IMR-90 (cell line): ENCODE data around the gene ST3GAL3. TPM values are rescaled to one million over a fixed set of nuclear protein-coding genes. Genes with fewer than 3 reads are reported as not detected.

ENCODE experiments used
- ATAC-seq: fragments of 200-7000 bp; cut with Tn5 transposase; 2 replicates; pipeline ENCODE4 v1.9.1; 2020; ENCODE audit warnings: low read depth, mild to moderate bottlenecking, moderate library complexity
- BruUV-seq: library from RNA; stranded (reverse); fragments of 400-500 nt; replicated peaks from 2 replicates; lab custom pipeline; 2021; lab: Mats Ljungman, UMichigan
- CTCF ChIA-PET: fragments of 300-600 bp; formaldehyde crosslinking; extraction: SDS; loops from one replicate; lab custom pipeline; 2021; ENCODE audit warnings: antibody characterized with exemption; lab: Yijun Ruan, JAX
- POLR2A ChIA-PET: fragments of 300-600 bp; sonication (Branson Sonifier 250); formaldehyde crosslinking; loops from one replicate; lab custom pipeline; 2022; ENCODE audit warnings: antibody characterized with exemption; ENCODE audit not compliant: unreplicated experiment; lab: Charles Lee
- DNase-seq: peaks from one replicate; pipeline ENCODE4 v3.0.0; 2013
- H2AFZ ChIP-seq: replicated peaks from 2 replicates; pipeline ENCODE3; 2013; ENCODE audit warnings: low read length, mild to moderate bottlenecking; ENCODE audit not compliant: poor library complexity
- H2AK5ac ChIP-seq: 2 replicates; pipeline ENCODE4 v1.6.1; 2013; ENCODE audit warnings: low read depth, low read length, inconsistent platforms
- H2AK9ac ChIP-seq: replicated peaks from 2 replicates; pipeline ENCODE3; 2013; ENCODE audit warnings: mild to moderate bottlenecking, low read depth, low read length, moderate library complexity; ENCODE audit not compliant: poor library complexity
- H2BK120ac ChIP-seq: 2 replicates; pipeline ENCODE4 v1.6.1; 2013; ENCODE audit warnings: low read depth, low read length, inconsistent platforms
- H2BK15ac ChIP-seq: 3 replicates; pipeline ENCODE4 v1.6.1; 2013; ENCODE audit warnings: low read depth, low read length, inconsistent platforms
- H2BK20ac ChIP-seq: 2 replicates; pipeline ENCODE4 v1.6.1; 2013; ENCODE audit warnings: low read depth, mild to moderate bottlenecking, inconsistent platforms, low read length, moderate library complexity
- H2BK5ac ChIP-seq: 2 replicates; pipeline ENCODE4 v1.6.1; 2013; ENCODE audit warnings: mild to moderate bottlenecking, low read depth, low read length, inconsistent platforms; ENCODE audit not compliant: poor library complexity, severe bottlenecking
- H3K14ac ChIP-seq: replicated peaks from 2 replicates; pipeline ENCODE4 v1.6.1; 2013; ENCODE audit warnings: low read depth, low read length, inconsistent platforms
- H3K18ac ChIP-seq: 2 replicates; pipeline ENCODE4 v1.6.1; 2013; ENCODE audit warnings: low read depth, low read length, control low read depth
- H3K23ac ChIP-seq: 2 replicates; pipeline ENCODE4 v1.6.1; 2013; ENCODE audit warnings: low read depth, low read length, inconsistent platforms
- H3K27ac ChIP-seq: 2 replicates; pipeline ENCODE4 v1.5.1; 2013; ENCODE audit warnings: mild to moderate bottlenecking, control low read depth, low read length; ENCODE audit not compliant: insufficient read depth
- H3K27me3 ChIP-seq: 2 replicates; pipeline ENCODE4 v1.6.1; 2013; ENCODE audit warnings: low read length; ENCODE audit not compliant: control insufficient read depth, insufficient read depth
- H3K36me3 ChIP-seq: 2 replicates; pipeline ENCODE4 v1.6.1; 2013; ENCODE audit warnings: low read length, mixed read lengths; ENCODE audit not compliant: control insufficient read depth, insufficient read depth
- H3K4ac ChIP-seq: 2 replicates; pipeline ENCODE4 v1.6.1; 2013; ENCODE audit warnings: low read depth, low read length, inconsistent platforms
- H3K4me1 ChIP-seq: 2 replicates; pipeline ENCODE4 v1.6.1; 2013; ENCODE audit warnings: low read length, mixed read lengths; ENCODE audit not compliant: control insufficient read depth, insufficient read depth
- H3K4me2 ChIP-seq: 2 replicates; pipeline ENCODE4 v1.6.1; 2013; ENCODE audit warnings: low read depth, mild to moderate bottlenecking, control low read depth, low read length, moderate library complexity
- H3K4me3 ChIP-seq: 2 replicates; pipeline ENCODE4 v1.5.1; 2013; ENCODE audit warnings: low read depth, mild to moderate bottlenecking, control low read depth, low read length, moderate library complexity; ENCODE audit not compliant: insufficient read depth
- H3K56ac ChIP-seq: 2 replicates; pipeline ENCODE4 v1.6.1; 2013; ENCODE audit warnings: low read length, inconsistent platforms; ENCODE audit not compliant: insufficient read depth; ENCODE audit errors: extremely low read depth
- H3K79me1 ChIP-seq, 2 experiments: 2 replicates each; pipeline ENCODE4 v1.6.1; 2013; ENCODE audit warnings: low read length in 2 of 2, inconsistent platforms in 1 of 2, low read depth in 1 of 2
- H3K9ac ChIP-seq: 2 replicates; pipeline ENCODE4 v1.6.1; 2013; ENCODE audit warnings: low read depth, low read length, control low read depth
- H3K9me1 ChIP-seq: 2 replicates; pipeline ENCODE4 v1.6.1; 2013; ENCODE audit warnings: low read length, inconsistent platforms; ENCODE audit not compliant: insufficient read depth
- H3K9me3 ChIP-seq: 2 replicates; pipeline ENCODE4 v1.6.1; 2013; ENCODE audit warnings: low read length; ENCODE audit not compliant: control insufficient read depth, insufficient read depth
- H4K20me1 ChIP-seq: 2 replicates; pipeline ENCODE4 v1.6.1; 2013; ENCODE audit warnings: low read length, inconsistent platforms; ENCODE audit not compliant: insufficient read depth
- H4K5ac ChIP-seq: 2 replicates; pipeline ENCODE4 v1.6.1; 2013; ENCODE audit warnings: mild to moderate bottlenecking, low read depth, low read length, control low read depth
- H4K8ac ChIP-seq, 2 experiments: 2 replicates each; pipeline ENCODE4 v1.6.1; 2013; ENCODE audit warnings: low read depth in 2 of 2, low read length in 2 of 2, control low read depth in 1 of 2, inconsistent platforms in 1 of 2
- H4K91ac ChIP-seq: 2 replicates; pipeline ENCODE4 v1.6.1; 2013; ENCODE audit warnings: low read depth, low read length, inconsistent platforms; ENCODE audit not compliant: insufficient read depth
- BHLHE40 ChIP-seq: fragments of 150-350 bp; IDR thresholded peaks from 2 replicates; pipeline ENCODE4 v1.6.1; 2016; ENCODE audit warnings: mild to moderate bottlenecking, low read depth, low read length
- CEBPB ChIP-seq: IDR thresholded peaks from 2 replicates; pipeline ENCODE4 v1.6.1; 2012; ENCODE audit warnings: low read depth, low read length, improper control_type of control experiment
- CTCF ChIP-seq: conservative IDR thresholded peaks from 2 replicates; pipeline ENCODE4 v1.5.1; 2012; ENCODE audit warnings: mild to moderate bottlenecking, low read depth, low read length, improper control_type of control experiment
- ELK1 ChIP-seq: fragments of 150-350 bp; IDR thresholded peaks from 2 replicates; pipeline ENCODE4 v1.6.1; 2016; ENCODE audit warnings: low read depth, mild to moderate bottlenecking, low read length, moderate library complexity, borderline replicate concordance
- FOS ChIP-seq: fragments of 150-350 bp; IDR thresholded peaks from 2 replicates; pipeline ENCODE4 v1.6.1; 2016; ENCODE audit warnings: low read depth, low read length
- MAZ ChIP-seq: IDR thresholded peaks from 2 replicates; pipeline ENCODE4 v1.6.1; 2012; ENCODE audit warnings: low read depth, mild to moderate bottlenecking, low read length, improper control_type of control experiment, moderate library complexity, borderline replicate concordance
- MXI1 ChIP-seq: IDR thresholded peaks from 2 replicates; pipeline ENCODE4 v1.6.1; 2012; ENCODE audit warnings: low read depth, mild to moderate bottlenecking, low read length, moderate library complexity, borderline replicate concordance
- NFE2L2 ChIP-seq: fragments of 150-350 bp; IDR thresholded peaks from 2 replicates; pipeline ENCODE4 v1.6.1; 2016; ENCODE audit warnings: low read depth, mild to moderate bottlenecking, low read length
- POLR2A ChIP-seq: IDR thresholded peaks from 2 replicates; pipeline ENCODE4 v1.6.1; 2012; ENCODE audit warnings: mild to moderate bottlenecking, low read depth, low read length
- RAD21 ChIP-seq: IDR thresholded peaks from 2 replicates; pipeline ENCODE4 v1.6.1; 2012; ENCODE audit warnings: low read length, improper control_type of control experiment
- RCOR1 ChIP-seq: IDR thresholded peaks from 2 replicates; pipeline ENCODE4 v1.6.1; 2012; ENCODE audit warnings: mild to moderate bottlenecking, low read length, improper control_type of control experiment; ENCODE audit not compliant: insufficient replicate concordance
- RFX5 ChIP-seq: IDR thresholded peaks from 2 replicates; pipeline ENCODE4 v1.8.0; 2012; ENCODE audit warnings: low read depth, mild to moderate bottlenecking, low read length, moderate library complexity
- WGBS, 2 experiments: methylation state at CpG; one replicate each; pipeline versions ENCODE4 v1.1.5 to v1.1.7; 2013; ENCODE audit warnings: missing lambda C conversion rate in 2 of 2; ENCODE audit not compliant: insufficient read length in 1 of 2; ENCODE audit errors: extremely low coverage in 2 of 2; 5-methylcytosine and 5-hydroxymethylcytosine counted together
- dilution Hi-C: fragments of 300-500 bp; cut with HindIII; formaldehyde crosslinking; loops from one replicate; pipeline ENCODE4 v1.14.3; 2018; ENCODE audit warnings: low sequenced_read_pairs; ENCODE audit not compliant: unreplicated experiment
- in situ Hi-C: fragments of 300-500 bp; cut with MboI; formaldehyde crosslinking; loops from 3 replicates; pipeline ENCODE4 v1.14.3; 2019; ENCODE audit warnings: low sequenced_read_pairs, inconsistent platforms, mixed read lengths
- intact Hi-C: fragments of 100-400 bp; cut with micrococcal nuclease; formaldehyde crosslinking; loops from 2 replicates; pipeline ENCODE4 v1.10.0; 2022
- polyA plus RNA-seq, 3 experiments: library from polyadenylated mRNA; depleted of rRNA; stranded (reverse); fragments of >200 nt; gene quantifications; 2 replicates each; pipeline ENCODE4 v1.2.3, GENCODE V29; 2012; ENCODE audit warnings: low replicate concordance in 1 of 3
- total RNA-seq: library from RNA; depleted of rRNA; stranded (reverse); fragments of >200 nt; gene quantifications from 2 replicates; pipeline ENCODE4 v1.2.3, GENCODE V29; 2012

The ST3GAL3 gene
- total and polyA plus RNA-seq, 2 of the 4 experiments (the other 2 are of a cell fraction): 12.0 to 14.8 TPM

- TF ChIP-seq CEBPB: no peak
Measured at GRCh38 chr1:43901196-43901961, 194.0 kb downstream of the ST3GAL3 start (continued).

GRCh38 chr1:43902058-43902831 is 194.9 kb downstream of the ST3GAL3 start:
- ChIA-PET POLR2A (no interaction called here), CTCF (interaction anchor here (1.4 kb wide), 1 partner anchor 33 kb away, joined by 3 read pairs; no protein-coding TSS in a partner anchor)
- dilution Hi-C loops: no loop called here
- Histone ChIP-seq H3K14ac (no peak overlapping the region), H4K91ac (no peak overlapping the region), H3K9ac (no peak overlapping the region), H2BK15ac (no peak overlapping the region), H2BK5ac (no peak overlapping the region), H2AK5ac (no peak overlapping the region), H3K4me2 (no peak overlapping the region), H3K4ac (no peak overlapping the region), H3K9me3 (no peaks in the 10 kb centered on the region), H3K9me1 (peaks cover 2% of the 10 kb centered on the region; the same call in 1 of the 2 replicates), H3K56ac (no peak overlapping the region), H3K27me3 (no peaks in the 10 kb centered on the region), H3K4me3 (no peak overlapping the region), H3K79me1 (no peaks in the 10 kb centered on the region; a peak in 1 of 4 replicates), H3K36me3 (peaks cover 29% of the 10 kb centered on the region), H4K20me1 (no peaks in the 10 kb centered on the region), H2AFZ (no peak overlapping the region), H3K23ac (no peak overlapping the region), H4K8ac (no peak overlapping the region), H2BK20ac (no peak overlapping the region), H3K18ac (no peak overlapping the region), H3K4me1 (no peaks in the 10 kb centered on the region), H4K5ac (no peak overlapping the region), H2AK9ac (no peak overlapping the region), H2BK120ac (no peak overlapping the region), H3K27ac (no peak overlapping the region)
- intact Hi-C loops: no loop called here
- no TSS peak for BruUV-seq
- 100% methylated on average over 1 of the region's 4 CpGs; no CpG with 5 or more reads in 1 of the 2 experiments for WGBS, 2 experiments
- no peak for ATAC-seq
- no peak for TF ChIP-seq RCOR1
- no peak for TF ChIP-seq BHLHE40
- no peak for TF ChIP-seq MXI1
- TF ChIP-seq ELK1: no peak
- TF ChIP-seq MAZ: no peak
- no peak for TF ChIP-seq CEBPB
- no peak for TF ChIP-seq NFE2L2
- TF ChIP-seq CTCF: no peak
- no peak for TF ChIP-seq FOS
- no peak for TF ChIP-seq RAD21
- no peak for TF ChIP-seq RFX5
- TF ChIP-seq POLR2A: no peak
- no peak for DNase-seq
- in situ Hi-C loops: no loop called here
